Sigmoid colon (tissue), 4 donors: Measurements from ENCODE around the gene UBAP1.

ENCODE experiments used
- EP300 ChIP-seq, 4 donors: sonication (generic); formaldehyde crosslinking; IDR thresholded peaks; one replicate each; pipeline ENCODE4 v1.6.1; 2017; ENCODE audit warnings: antibody characterized with exemption in 4 of 4
- POLR2A ChIP-seq, 2 donors: fragments of 450-650 bp; IDR thresholded peaks; one replicate each; pipeline ENCODE4 v1.6.1; 2016; ENCODE audit warnings: antibody characterized with exemption in 2 of 2, mild to moderate bottlenecking in 2 of 2, moderate library complexity in 2 of 2
- TF ChIP-seq, protein P1 (sequence below), 4 experiments: fragments of 450-650 bp in 3 of 4; fragments of 200-600 bp in 1 of 4; IDR thresholded peaks; one replicate each; pipeline ENCODE4 v1.5.1; 2016 to 2019; ENCODE audit warnings: antibody characterized with exemption in 4 of 4, mild to moderate bottlenecking in 3 of 4, moderate library complexity in 2 of 4

DNA sequence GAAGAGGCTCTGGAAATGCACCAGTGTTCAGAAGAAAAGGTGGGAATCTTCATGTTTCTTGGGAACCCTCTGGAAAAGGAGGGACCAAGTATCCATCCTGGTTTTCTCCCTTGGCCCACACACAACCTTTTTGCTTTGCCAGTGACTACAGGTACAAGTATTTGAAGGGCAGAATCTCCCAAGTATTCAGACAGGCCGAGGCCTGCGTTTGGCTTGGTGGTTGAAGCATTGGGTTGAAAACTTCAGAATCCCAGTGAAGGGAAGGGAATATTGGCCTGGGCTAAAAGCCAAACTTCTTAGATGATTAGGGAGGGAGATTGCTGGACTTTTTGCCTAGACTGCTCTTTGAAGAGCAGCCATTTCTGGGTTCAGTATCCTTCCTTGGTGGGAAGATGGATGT, 71.9 kb downstream of the UBAP1 start:
- TF ChIP-seq EP300 (IDR thresholded peaks at IDR 0.05) = no peak
- TF ChIP-seq, protein P1, sequence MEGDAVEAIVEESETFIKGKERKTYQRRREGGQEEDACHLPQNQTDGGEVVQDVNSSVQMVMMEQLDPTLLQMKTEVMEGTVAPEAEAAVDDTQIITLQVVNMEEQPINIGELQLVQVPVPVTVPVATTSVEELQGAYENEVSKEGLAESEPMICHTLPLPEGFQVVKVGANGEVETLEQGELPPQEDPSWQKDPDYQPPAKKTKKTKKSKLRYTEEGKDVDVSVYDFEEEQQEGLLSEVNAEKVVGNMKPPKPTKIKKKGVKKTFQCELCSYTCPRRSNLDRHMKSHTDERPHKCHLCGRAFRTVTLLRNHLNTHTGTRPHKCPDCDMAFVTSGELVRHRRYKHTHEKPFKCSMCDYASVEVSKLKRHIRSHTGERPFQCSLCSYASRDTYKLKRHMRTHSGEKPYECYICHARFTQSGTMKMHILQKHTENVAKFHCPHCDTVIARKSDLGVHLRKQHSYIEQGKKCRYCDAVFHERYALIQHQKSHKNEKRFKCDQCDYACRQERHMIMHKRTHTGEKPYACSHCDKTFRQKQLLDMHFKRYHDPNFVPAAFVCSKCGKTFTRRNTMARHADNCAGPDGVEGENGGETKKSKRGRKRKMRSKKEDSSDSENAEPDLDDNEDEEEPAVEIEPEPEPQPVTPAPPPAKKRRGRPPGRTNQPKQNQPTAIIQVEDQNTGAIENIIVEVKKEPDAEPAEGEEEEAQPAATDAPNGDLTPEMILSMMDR (IDR thresholded peaks at IDR 0.05) = no peak
- no peak for TF ChIP-seq POLR2A (IDR thresholded peaks at IDR 0.05)
